Activated B cell treated with CpG ODN at 0.5 μM for 24 hours (primary cell): Measurements from ENCODE around the gene BIRC3. TPM values are rescaled to one million over a fixed set of nuclear protein-coding genes. Genes with fewer than 3 reads are reported as not detected.
"Not testable (repeated sequence)": the region's sequence is repeated elsewhere in the genome, so short reads cannot be mapped to it uniquely, and the experiment has no call there.

ENCODE experiments used
- ATAC-seq: fragments of 200-7000 bp; cut with Tn5 transposase; one replicate; pipeline ENCODE4 v1.10.0; 2021; ENCODE audit warnings: low read depth, mild to moderate bottlenecking, moderate library complexity
- CTCF ChIA-PET: fragments of 350-600 bp; sonication (Branson Sonifier 250); formaldehyde crosslinking; loops from one replicate; lab custom pipeline; 2021; ENCODE audit warnings: antibody characterized with exemption; lab: Charles Lee
- POLR2A ChIA-PET: fragments of 350-600 bp; sonication (Branson Sonifier 250); formaldehyde crosslinking; loops from one replicate; lab custom pipeline; 2021; ENCODE audit warnings: antibody characterized with exemption; lab: Charles Lee
- DNase-seq: peaks from one replicate; pipeline ENCODE4 v3.0.0; 2022
- H3K27ac Mint-ChIP-seq: one replicate; pipeline ENCODE4 v1.8.0; 2020; ENCODE audit warnings: mixed read lengths
- H3K27me3 Mint-ChIP-seq: one replicate; pipeline ENCODE4 v1.8.0; 2021; ENCODE audit warnings: mixed read lengths
- H3K36me3 Mint-ChIP-seq: one replicate; pipeline ENCODE4 v1.8.0; 2021; ENCODE audit warnings: low read depth, mixed read lengths
- H3K4me1 Mint-ChIP-seq: one replicate; pipeline ENCODE4 v1.8.0; 2021; ENCODE audit warnings: mixed read lengths
- H3K4me3 Mint-ChIP-seq: one replicate; pipeline ENCODE4 v1.8.0; 2020; ENCODE audit warnings: mild to moderate bottlenecking, mixed read lengths
- H3K9me3 Mint-ChIP-seq: one replicate; pipeline ENCODE4 v1.8.0; 2020; ENCODE audit warnings: mixed read lengths
- intact Hi-C: fragments of 100-400 bp; cut with micrococcal nuclease; formaldehyde crosslinking; loops from one replicate; pipeline ENCODE4 v1.15.1; 2024
- total RNA-seq: library from RNA; stranded (reverse); gene quantifications from 2 replicates; pipeline ENCODE4 v1.2.3, GENCODE V29; 2022
- TF ChIP-seq, protein P1 (sequence below): fragments of 200-600 bp; IDR thresholded peaks from one replicate; pipeline ENCODE4 v1.8.0; 2022; ENCODE audit warnings: antibody characterized with exemption, mild to moderate bottlenecking

The BIRC3 gene
- total RNA-seq, 1 donor from 2014 or later = 270 TPM

GRCh38 chr11:102367364-102367763 is 50.1 kb downstream of the BIRC3 start:
- Mint-ChIP-seq H3K36me3 (peaks cover 68% of the 10 kb centered on the region), H3K9me3 (no peaks in the 10 kb centered on the region), H3K27ac (peak overlapping the region; percentile 21), H3K27me3 (no peaks in the 10 kb centered on the region), H3K4me1 (peaks cover 14% of the 10 kb centered on the region), H3K4me3 (no peak overlapping the region)
- ChIA-PET CTCF (interaction anchor here (0.7 to 6.2 kb wide), 12 partner anchors 11 to 248 kb away, joined by 3 to 45 read pairs (median 5); partner anchors contain the start of gene MMP7), POLR2A (no interaction called here)
- TF ChIP-seq, protein P1, sequence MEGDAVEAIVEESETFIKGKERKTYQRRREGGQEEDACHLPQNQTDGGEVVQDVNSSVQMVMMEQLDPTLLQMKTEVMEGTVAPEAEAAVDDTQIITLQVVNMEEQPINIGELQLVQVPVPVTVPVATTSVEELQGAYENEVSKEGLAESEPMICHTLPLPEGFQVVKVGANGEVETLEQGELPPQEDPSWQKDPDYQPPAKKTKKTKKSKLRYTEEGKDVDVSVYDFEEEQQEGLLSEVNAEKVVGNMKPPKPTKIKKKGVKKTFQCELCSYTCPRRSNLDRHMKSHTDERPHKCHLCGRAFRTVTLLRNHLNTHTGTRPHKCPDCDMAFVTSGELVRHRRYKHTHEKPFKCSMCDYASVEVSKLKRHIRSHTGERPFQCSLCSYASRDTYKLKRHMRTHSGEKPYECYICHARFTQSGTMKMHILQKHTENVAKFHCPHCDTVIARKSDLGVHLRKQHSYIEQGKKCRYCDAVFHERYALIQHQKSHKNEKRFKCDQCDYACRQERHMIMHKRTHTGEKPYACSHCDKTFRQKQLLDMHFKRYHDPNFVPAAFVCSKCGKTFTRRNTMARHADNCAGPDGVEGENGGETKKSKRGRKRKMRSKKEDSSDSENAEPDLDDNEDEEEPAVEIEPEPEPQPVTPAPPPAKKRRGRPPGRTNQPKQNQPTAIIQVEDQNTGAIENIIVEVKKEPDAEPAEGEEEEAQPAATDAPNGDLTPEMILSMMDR = no peak
- intact Hi-C loops = loop anchor here (1.0 kb wide), 4 partner anchors 23 to 299 kb away; no protein-coding TSS in a partner anchor
- DNase-seq (no peak), ATAC-seq (no peak)

DNA sequence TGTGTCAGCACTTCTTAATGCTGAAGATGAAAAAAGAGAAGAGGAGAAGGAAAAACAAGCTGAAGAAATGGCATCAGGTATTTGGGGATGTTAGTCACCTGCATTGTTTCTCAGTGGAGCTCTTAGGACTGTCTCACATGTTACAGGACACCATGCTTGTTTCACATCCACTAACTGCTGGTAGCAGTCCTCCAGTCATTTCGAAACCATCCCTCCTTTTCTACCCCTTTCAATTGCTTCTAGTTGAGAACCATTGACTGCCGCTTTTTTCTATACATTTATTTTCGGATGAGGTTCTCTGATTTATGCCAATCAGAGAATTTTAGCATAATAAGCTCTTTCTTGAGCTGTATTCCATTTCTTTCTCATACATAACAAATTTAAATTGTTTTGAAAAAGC is 51.2 kb downstream of the BIRC3 start:
- no peak for DNase-seq
- Mint-ChIP-seq H3K27ac (peak overlapping the region; percentile 19), H3K27me3 (no peaks in the 10 kb centered on the region), H3K9me3 (no peaks in the 10 kb centered on the region), H3K4me1 (peaks cover 14% of the 10 kb centered on the region), H3K4me3 (no peak overlapping the region), H3K36me3 (peaks cover 61% of the 10 kb centered on the region)
- intact Hi-C loops = no loop called here
- ChIA-PET POLR2A (interaction anchor here (0.6 to 0.7 kb wide), 3 partner anchors 178 to 298 kb away, joined by 3 to 5 read pairs (median 5); no protein-coding TSS in a partner anchor), CTCF (interaction anchor here (0.9 to 6.2 kb wide), 6 partner anchors 22 to 298 kb away, joined by 3 to 45 read pairs (median 6); no protein-coding TSS in a partner anchor)
- TF ChIP-seq, protein P1 = no peak
- ATAC-seq = peak; percentile 83

DNA sequence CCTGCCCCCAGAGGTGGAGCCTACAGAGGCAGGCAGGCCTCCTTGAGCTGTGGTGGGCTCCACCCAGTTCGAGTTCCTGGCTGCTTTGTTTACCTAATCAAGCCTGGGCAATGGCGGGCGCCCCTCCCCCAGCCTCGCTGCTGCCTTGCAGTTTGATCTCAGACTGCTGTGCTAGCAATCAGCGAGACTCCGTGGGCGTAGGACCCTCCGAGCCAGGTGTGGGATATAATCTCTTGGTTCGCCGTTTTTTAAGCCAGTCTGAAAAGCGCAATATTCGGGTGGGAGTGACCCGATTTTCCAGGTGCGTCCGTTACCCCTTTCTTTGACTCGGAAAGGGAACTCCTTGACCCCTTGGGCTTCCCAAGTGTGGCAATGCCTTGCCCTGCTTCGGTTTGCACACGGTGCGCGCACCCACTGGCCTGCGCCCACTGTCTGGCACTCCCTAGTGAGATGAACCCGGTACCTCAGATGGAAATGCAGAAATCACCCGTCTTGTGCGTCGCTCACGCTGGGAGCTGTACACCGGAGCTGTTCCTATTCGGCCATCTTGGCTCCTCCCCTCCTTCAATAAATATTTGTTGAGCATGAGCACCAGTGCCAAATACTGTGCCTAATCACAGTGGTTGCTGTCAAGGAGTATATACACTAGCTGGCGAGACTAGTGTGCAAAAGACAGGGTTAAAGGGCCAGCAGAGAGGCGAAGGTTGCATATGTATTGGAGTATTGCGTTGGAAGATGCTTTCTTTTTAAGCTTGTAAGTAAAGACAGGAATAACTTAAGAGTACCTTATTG is 57.5 kb downstream of the BIRC3 start:
- DNase-seq, intact Hi-C loops, POLR2A ChIA-PET, H3K27me3 Mint-ChIP-seq, H3K4me3 Mint-ChIP-seq, H3K27ac Mint-ChIP-seq, H3K9me3 Mint-ChIP-seq, ATAC-seq, H3K4me1 Mint-ChIP-seq: not testable (repeated sequence)
- CTCF ChIA-PET = interaction anchor here (1.3 kb wide), 1 partner anchor 16 kb away, joined by 5 read pairs; no protein-coding TSS in a partner anchor
- H3K36me3 Mint-ChIP-seq = peaks cover 58% of the 10 kb centered on the region

- CTCF ChIA-PET = interaction anchor here (0.6 to 1.3 kb wide), 2 partner anchors 15 to 81 kb away, joined by 5 read pairs; no protein-coding TSS in a partner anchor
- H3K4me3 Mint-ChIP-seq = no peak overlapping the region
- no peak overlapping the region for H3K27ac Mint-ChIP-seq
- no peaks in the 10 kb centered on the region for H3K9me3 Mint-ChIP-seq
- peaks cover 67% of the 10 kb centered on the region for H3K36me3 Mint-ChIP-seq
- H3K27me3 Mint-ChIP-seq = no peaks in the 10 kb centered on the region
- no peak for ATAC-seq
- intact Hi-C loops = no loop called here
- TF ChIP-seq, protein P1 = no peak
- POLR2A ChIA-PET = interaction anchor here (0.5 kb wide), 1 partner anchor 237 kb away, joined by 4 read pairs; no protein-coding TSS in a partner anchor
- peaks cover 2% of the 10 kb centered on the region for H3K4me1 Mint-ChIP-seq
- no peak for DNase-seq
Measured at GRCh38 chr11:102375720-102376399, 58.6 kb downstream of the BIRC3 start.

- no peaks in the 10 kb centered on the region for H3K27me3 Mint-ChIP-seq
- intact Hi-C loops = no loop called here
- TF ChIP-seq, protein P1 = no peak
- POLR2A ChIA-PET = no interaction called here
- H3K4me1 Mint-ChIP-seq = peaks cover 2% of the 10 kb centered on the region
- no peak overlapping the region for H3K27ac Mint-ChIP-seq
- peaks cover 74% of the 10 kb centered on the region for H3K36me3 Mint-ChIP-seq
- no peak overlapping the region for H3K4me3 Mint-ChIP-seq
- no peaks in the 10 kb centered on the region for H3K9me3 Mint-ChIP-seq
- ATAC-seq (no peak), DNase-seq (no peak)
- CTCF ChIA-PET = no interaction called here
Measured at GRCh38 chr11:102377891-102378290, 60.6 kb downstream of the BIRC3 start.
